SK-N-SH (cell line): Measurements from ENCODE around the gene LHFPL4.

Experiments used
- CTCF ChIP-seq: fragments of 200-600 bp; sonication (generic); IDR thresholded peaks from 2 replicates; pipeline ENCODE4 v1.6.1; 2017; ENCODE audit warnings: antibody characterized with exemption, mild to moderate bottlenecking, moderate library complexity
- NRF1 ChIP-seq: IDR thresholded peaks from 2 replicates; pipeline ENCODE4 v1.6.1; 2012; ENCODE audit warnings: low read depth, mild to moderate bottlenecking, low read length
- POLR2AphosphoS5 ChIP-seq: IDR thresholded peaks from 2 replicates; pipeline ENCODE4 v1.6.1; 2012; ENCODE audit warnings: low read depth, low read length
- RFX5 ChIP-seq: IDR thresholded peaks from 2 replicates; pipeline ENCODE4 v1.6.1; 2012; ENCODE audit warnings: mild to moderate bottlenecking, improper control_type of control experiment, low read length
- TAF1 ChIP-seq: IDR thresholded peaks from 2 replicates; pipeline ENCODE4 v1.6.1; 2012; ENCODE audit warnings: low read depth, mild to moderate bottlenecking, low read length, moderate library complexity, borderline replicate concordance

DNA sequence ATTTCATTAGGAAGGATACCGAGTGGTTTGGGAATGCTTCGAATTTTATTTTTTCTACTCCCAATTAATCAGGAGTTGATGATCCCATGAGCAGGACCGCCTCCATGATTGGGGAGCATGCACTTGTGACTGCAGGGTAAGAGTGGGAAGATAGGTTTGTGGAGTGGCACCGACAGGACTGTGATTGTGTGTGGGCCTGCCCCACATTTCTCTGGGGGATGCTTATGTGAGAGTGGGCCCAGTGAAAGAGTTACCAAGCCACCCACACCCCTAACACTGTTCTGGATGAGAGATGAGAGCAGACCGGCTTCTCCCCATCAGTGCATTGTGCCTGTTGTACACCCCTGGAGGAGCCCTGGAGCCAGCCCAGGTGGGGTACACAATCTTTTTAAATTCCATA is 76.7 kb downstream of the LHFPL4 start:
- no peak for TF ChIP-seq CTCF
- TF ChIP-seq TAF1 = no peak
- no peak for TF ChIP-seq RFX5
- no peak for TF ChIP-seq POLR2AphosphoS5
- TF ChIP-seq NRF1 = no peak
